ENCODE results near the gene SNRPN. TPM values are rescaled to one million over a fixed set of nuclear protein-coding genes. Genes with fewer than 3 reads are reported as not detected.
"Not testable (repeated sequence)": the region's sequence is repeated elsewhere in the genome, so short reads cannot be mapped to it uniquely, and the experiment has no call there.

SNRPN gene
- total RNA-seq, 1 experiment from 2014 or later = 900 TPM

DNA sequence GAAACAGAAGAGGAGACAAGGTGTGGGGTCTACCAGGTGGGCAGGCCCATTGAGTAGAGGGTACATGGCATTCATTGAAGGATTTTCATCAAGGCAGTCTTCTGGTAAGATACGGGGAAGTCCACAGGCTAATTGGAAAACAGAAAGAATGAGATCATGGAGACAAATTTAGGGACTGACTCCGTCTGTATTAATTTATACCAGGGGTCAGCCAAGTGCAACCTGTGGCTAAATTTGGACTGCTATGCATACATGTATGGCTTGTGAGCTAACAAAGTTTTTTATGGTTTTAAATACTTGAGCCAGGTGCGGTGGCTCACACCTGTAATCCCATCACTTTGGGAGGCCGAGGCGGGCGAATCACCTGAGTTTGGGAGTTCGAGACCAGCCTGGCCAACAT lies 21.1 kb upstream of the SNRPN start:
- no peak overlapping the region for H4K8ac ChIP-seq (replicated peaks; ENCODE audit: insufficient read length, low read depth, low read length)
- H3K36me3 Mint-ChIP-seq (ENCODE audit: insufficient read depth in 1 of 3, low read depth in 3 of 3) = peaks cover 6 to 24% (median 22%) of the 10 kb centered on the region in 3 experiments
- peaks cover 4 to 8% of the 10 kb centered on the region in 2 experiments; a peak in 3 of 4 replicates for H3K4me1 Mint-ChIP-seq
- H3K27ac ChIP-seq (ENCODE audit: insufficient read length, low read depth, low read length) = no peak overlapping the region
- H3K4me1 ChIP-seq (ENCODE audit: insufficient read depth, low read length) = no peaks in the 10 kb centered on the region
- no peak overlapping the region for H3K23ac ChIP-seq (ENCODE audit: insufficient read length, low read depth, low read length)
- no peak overlapping the region for H3K4me3 Mint-ChIP-seq
- no peaks in the 10 kb centered on the region for H3K23me2 ChIP-seq (ENCODE audit: insufficient read length, low read depth, low read length, poor library complexity, severe bottlenecking)
- H2AFZ ChIP-seq (ENCODE audit: low read length) = no peak overlapping the region
- H4K20me1 ChIP-seq (ENCODE audit: control insufficient read depth, insufficient read depth, insufficient read length) = no peaks in the 10 kb centered on the region
- H3K27me3 ChIP-seq (ENCODE audit: insufficient read depth, low read length) = no peaks in the 10 kb centered on the region
- H3K9me3 ChIP-seq (ENCODE audit: control insufficient read depth, low read depth, low read length) = peaks cover 22% of the 10 kb centered on the region
- H4K5ac ChIP-seq (ENCODE audit: insufficient read length, low read depth, low read length) = no peak overlapping the region
- DNase-seq = no peak
- TF ChIP-seq, protein P1, sequence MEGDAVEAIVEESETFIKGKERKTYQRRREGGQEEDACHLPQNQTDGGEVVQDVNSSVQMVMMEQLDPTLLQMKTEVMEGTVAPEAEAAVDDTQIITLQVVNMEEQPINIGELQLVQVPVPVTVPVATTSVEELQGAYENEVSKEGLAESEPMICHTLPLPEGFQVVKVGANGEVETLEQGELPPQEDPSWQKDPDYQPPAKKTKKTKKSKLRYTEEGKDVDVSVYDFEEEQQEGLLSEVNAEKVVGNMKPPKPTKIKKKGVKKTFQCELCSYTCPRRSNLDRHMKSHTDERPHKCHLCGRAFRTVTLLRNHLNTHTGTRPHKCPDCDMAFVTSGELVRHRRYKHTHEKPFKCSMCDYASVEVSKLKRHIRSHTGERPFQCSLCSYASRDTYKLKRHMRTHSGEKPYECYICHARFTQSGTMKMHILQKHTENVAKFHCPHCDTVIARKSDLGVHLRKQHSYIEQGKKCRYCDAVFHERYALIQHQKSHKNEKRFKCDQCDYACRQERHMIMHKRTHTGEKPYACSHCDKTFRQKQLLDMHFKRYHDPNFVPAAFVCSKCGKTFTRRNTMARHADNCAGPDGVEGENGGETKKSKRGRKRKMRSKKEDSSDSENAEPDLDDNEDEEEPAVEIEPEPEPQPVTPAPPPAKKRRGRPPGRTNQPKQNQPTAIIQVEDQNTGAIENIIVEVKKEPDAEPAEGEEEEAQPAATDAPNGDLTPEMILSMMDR (conservative IDR thresholded peaks at IDR 0.05) = no peak
- H3K4me2 ChIP-seq (ENCODE audit: insufficient read depth, insufficient read length, low read length) = no peak overlapping the region
- H3K18ac ChIP-seq (ENCODE audit: insufficient read length, low read depth, low read length) = no peak overlapping the region
- no peak overlapping the region for H2BK5ac ChIP-seq (ENCODE audit: insufficient read length, low read length)
- H2BK15ac ChIP-seq (ENCODE audit: low read depth, low read length) = no peak overlapping the region
- H3K27me3 Mint-ChIP-seq (ENCODE audit: low read depth) = no peaks in the 10 kb centered on the region
- WGBS (ENCODE audit: extremely low coverage, insufficient read length, low lambda C conversion rate) = no CpG with 5 or more reads among the region's 7 CpGs
- no peak overlapping the region for H2BK12ac ChIP-seq (ENCODE audit: insufficient read length, low read depth, low read length)
- H3K79me2 ChIP-seq (ENCODE audit: insufficient read depth, low read length) = no peaks in the 10 kb centered on the region
- H2BK20ac ChIP-seq (ENCODE audit: low read depth, low read length, poor library complexity, severe bottlenecking) = no peak overlapping the region
- H2BK120ac ChIP-seq (ENCODE audit: low read depth, low read length, poor library complexity, severe bottlenecking) = no peak overlapping the region
- peaks cover 56 to 76% of the 10 kb centered on the region in 2 experiments for H3K9me3 Mint-ChIP-seq
- H2AK5ac ChIP-seq (ENCODE audit: insufficient read length, low read length) = no peak overlapping the region
- H3K9ac ChIP-seq (ENCODE audit: extremely low read depth, insufficient read length, low read length) = no peak overlapping the region
- H3K27ac Mint-ChIP-seq = peak overlapping the region in 1 of 3 experiments; percentile 61; a peak in 1 of 7 replicates
- H4K91ac ChIP-seq (ENCODE audit: insufficient read length, low read depth, low read length) = no peak overlapping the region
- no peak overlapping the region for H3K4ac ChIP-seq (ENCODE audit: low read depth, low read length)
- no peak overlapping the region for H3T11ph ChIP-seq (ENCODE audit: low read length)
- no peak overlapping the region for H3K56ac ChIP-seq (ENCODE audit: insufficient read length, low read depth, low read length)
- no peaks in the 10 kb centered on the region for H3K79me1 ChIP-seq (ENCODE audit: insufficient read depth, low read depth, low read length, poor library complexity, severe bottlenecking)
- H3K14ac ChIP-seq (ENCODE audit: insufficient read depth, low read length) = no peak overlapping the region

DNA sequence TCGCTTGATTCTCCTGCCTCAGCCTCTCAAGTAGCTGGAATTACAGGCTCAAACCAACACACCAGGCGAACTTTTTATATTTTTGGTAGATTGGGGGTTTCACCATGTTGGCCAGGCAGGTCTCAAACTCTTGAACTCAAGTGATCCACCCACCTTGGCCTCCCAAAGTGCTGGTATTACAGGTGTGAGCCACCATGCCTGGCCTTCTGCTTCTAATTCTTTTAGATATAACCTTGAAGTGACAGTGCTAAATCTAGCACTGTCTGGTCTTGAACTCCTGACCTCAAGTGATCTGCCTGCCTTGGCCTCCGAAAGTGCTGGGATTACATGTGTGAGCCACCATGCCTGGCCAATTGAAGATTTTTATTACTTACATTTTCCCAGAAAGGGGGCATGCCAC lies 16.6 kb upstream of the SNRPN start:
- not testable (repeated sequence) for H4K8ac ChIP-seq (replicated peaks; ENCODE audit: insufficient read length, low read depth, low read length); H2AFZ ChIP-seq (ENCODE audit: low read length); H2BK5ac ChIP-seq (ENCODE audit: insufficient read length, low read length); H3K23ac ChIP-seq (ENCODE audit: insufficient read length, low read depth, low read length); H4K91ac ChIP-seq (ENCODE audit: insufficient read length, low read depth, low read length); H3K4ac ChIP-seq (ENCODE audit: low read depth, low read length); H3K9ac ChIP-seq (ENCODE audit: extremely low read depth, insufficient read length, low read length); H3K27ac Mint-ChIP-seq; H3K79me1 ChIP-seq (ENCODE audit: insufficient read depth, low read depth, low read length, poor library complexity, severe bottlenecking); H3K27me3 Mint-ChIP-seq (ENCODE audit: low read depth); H3K79me2 ChIP-seq (ENCODE audit: insufficient read depth, low read length); H2BK12ac ChIP-seq (ENCODE audit: insufficient read length, low read depth, low read length); DNase-seq; H3T11ph ChIP-seq (ENCODE audit: low read length); H3K27ac ChIP-seq (ENCODE audit: insufficient read length, low read depth, low read length); H3K4me2 ChIP-seq (ENCODE audit: insufficient read depth, insufficient read length, low read length); H4K5ac ChIP-seq (ENCODE audit: insufficient read length, low read depth, low read length); H2BK20ac ChIP-seq (ENCODE audit: low read depth, low read length, poor library complexity, severe bottlenecking); H3K23me2 ChIP-seq (ENCODE audit: insufficient read length, low read depth, low read length, poor library complexity, severe bottlenecking); H4K20me1 ChIP-seq (ENCODE audit: control insufficient read depth, insufficient read depth, insufficient read length); H3K14ac ChIP-seq (ENCODE audit: insufficient read depth, low read length); H3K56ac ChIP-seq (ENCODE audit: insufficient read length, low read depth, low read length); H3K4me1 ChIP-seq (ENCODE audit: insufficient read depth, low read length); H3K18ac ChIP-seq (ENCODE audit: insufficient read length, low read depth, low read length); H3K4me3 Mint-ChIP-seq; H3K4me1 Mint-ChIP-seq; H2BK15ac ChIP-seq (ENCODE audit: low read depth, low read length); H3K27me3 ChIP-seq (ENCODE audit: insufficient read depth, low read length); H2BK120ac ChIP-seq (ENCODE audit: low read depth, low read length, poor library complexity, severe bottlenecking); H2AK5ac ChIP-seq (ENCODE audit: insufficient read length, low read length)
- Mint-ChIP-seq H3K9me3 (peaks cover 67 to 70% of the 10 kb centered on the region in 2 experiments), H3K36me3 (ENCODE audit: insufficient read depth in 1 of 3, low read depth in 3 of 3) (peaks cover 4 to 31% (median 14%) of the 10 kb centered on the region in 3 experiments)
- WGBS (ENCODE audit: extremely low coverage, insufficient read length, low lambda C conversion rate) = no CpG with 5 or more reads among the region's 3 CpGs
- peaks cover 12% of the 10 kb centered on the region for H3K9me3 ChIP-seq (ENCODE audit: control insufficient read depth, low read depth, low read length)

Measured in H9 (cell line).